H1 (cell line): ENCODE measurements around the gene EPX. TPM values are rescaled to one million over a fixed set of nuclear protein-coding genes. Genes with fewer than 3 reads are reported as not detected.

ENCODE experiments used
- BCL11A ChIP-seq, 2 experiments: IDR thresholded peaks; one replicate each; pipeline ENCODE4 v1.6.1; 2011; ENCODE audit warnings: low read depth in 2 of 2, low read length in 2 of 2, mild to moderate bottlenecking in 2 of 2
- EZH2 ChIP-seq: fragments of 200-600 bp; sonication (generic); IDR thresholded peaks from 2 replicates; pipeline ENCODE4 v1.7.1; 2012; ENCODE audit warnings: low read depth, mild to moderate bottlenecking, moderate library complexity, low read length, inconsistent platforms; ENCODE audit not compliant: severe bottlenecking
- GABPA ChIP-seq: IDR thresholded peaks from 2 replicates; pipeline ENCODE4 v1.6.1; 2011; ENCODE audit warnings: mild to moderate bottlenecking, low read length, moderate library complexity, borderline replicate concordance; ENCODE audit not compliant: insufficient read depth
- POLR2AphosphoS5 ChIP-seq: IDR thresholded peaks from 2 replicates; pipeline ENCODE4 v1.6.1; 2011; ENCODE audit warnings: low read depth, low read length
- SRF ChIP-seq: IDR thresholded peaks from 2 replicates; pipeline ENCODE4 v1.6.1; 2011; ENCODE audit warnings: mild to moderate bottlenecking, low read depth, low read length, moderate library complexity
- polyA plus RNA-seq, 7 experiments: library from polyadenylated mRNA; depleted of rRNA in 3 of 7; stranded (reverse) in 5 of 7; unstranded in 2 of 7; fragments of >200 nt in 5 of 7; fragments of 200-250 nt in 2 of 7; gene quantifications; 1 replicate in 5 of 7; 2 replicates in 1 of 7; 4 replicates in 1 of 7; pipeline versions ENCODE4 v1.2.1 to v1.2.3, GENCODE V29; 2011 to 2013; ENCODE audit warnings: missing spikeins in 2 of 7, mixed read lengths in 2 of 7
- total RNA-seq: library from RNA; stranded (reverse); fragmentation: NEBNext Ultra II Directional; extraction: Animal tissue kit (Norgen Biotek cat#: 25700); gene quantifications from 2 replicates; pipeline ENCODE4 v1.2.1, GENCODE V29; 2021
- TF ChIP-seq, protein P1 (sequence below): fragments of 300-600 bp; sonication (generic); IDR thresholded peaks from 2 replicates; pipeline ENCODE4 v1.7.1; 2012; ENCODE audit warnings: low read length, moderate library complexity, mild to moderate bottlenecking, inconsistent platforms; ENCODE audit not compliant: insufficient replicate concordance
- TF ChIP-seq, protein P2 (sequence below): IDR thresholded peaks from 2 replicates; pipeline ENCODE4 v1.6.1; 2012; ENCODE audit warnings: low read length, inconsistent platforms
- TF ChIP-seq, protein P3 (sequence below): IDR thresholded peaks from 2 replicates; pipeline ENCODE4 v1.6.1; 2011; ENCODE audit warnings: low read length, improper control_type of control experiment

EPX gene
- total and polyA plus RNA-seq, 2 of the 8 experiments (the other 6 are each of a cell fraction or from before 2014, with no cell fraction given) = not detected

DNA sequence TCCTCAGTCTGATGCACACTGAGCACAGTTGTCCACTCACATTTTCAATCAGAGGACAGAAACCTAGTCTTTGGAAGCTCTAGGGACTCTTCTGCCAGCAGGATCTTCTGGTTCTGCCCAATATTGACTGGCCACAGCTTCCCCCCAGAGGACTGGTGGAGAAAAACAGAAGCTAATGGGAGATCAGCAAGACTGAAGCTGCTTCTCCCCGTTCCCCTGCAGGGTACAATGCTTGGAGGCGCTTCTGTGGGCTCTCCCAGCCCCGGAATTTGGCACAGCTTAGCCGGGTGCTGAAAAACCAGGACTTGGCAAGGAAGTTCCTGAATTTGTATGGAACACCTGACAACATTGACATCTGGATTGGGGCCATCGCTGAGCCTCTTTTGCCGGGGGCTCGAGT is 10.3 kb downstream of the EPX start (continued):
- TF ChIP-seq, protein P1, sequence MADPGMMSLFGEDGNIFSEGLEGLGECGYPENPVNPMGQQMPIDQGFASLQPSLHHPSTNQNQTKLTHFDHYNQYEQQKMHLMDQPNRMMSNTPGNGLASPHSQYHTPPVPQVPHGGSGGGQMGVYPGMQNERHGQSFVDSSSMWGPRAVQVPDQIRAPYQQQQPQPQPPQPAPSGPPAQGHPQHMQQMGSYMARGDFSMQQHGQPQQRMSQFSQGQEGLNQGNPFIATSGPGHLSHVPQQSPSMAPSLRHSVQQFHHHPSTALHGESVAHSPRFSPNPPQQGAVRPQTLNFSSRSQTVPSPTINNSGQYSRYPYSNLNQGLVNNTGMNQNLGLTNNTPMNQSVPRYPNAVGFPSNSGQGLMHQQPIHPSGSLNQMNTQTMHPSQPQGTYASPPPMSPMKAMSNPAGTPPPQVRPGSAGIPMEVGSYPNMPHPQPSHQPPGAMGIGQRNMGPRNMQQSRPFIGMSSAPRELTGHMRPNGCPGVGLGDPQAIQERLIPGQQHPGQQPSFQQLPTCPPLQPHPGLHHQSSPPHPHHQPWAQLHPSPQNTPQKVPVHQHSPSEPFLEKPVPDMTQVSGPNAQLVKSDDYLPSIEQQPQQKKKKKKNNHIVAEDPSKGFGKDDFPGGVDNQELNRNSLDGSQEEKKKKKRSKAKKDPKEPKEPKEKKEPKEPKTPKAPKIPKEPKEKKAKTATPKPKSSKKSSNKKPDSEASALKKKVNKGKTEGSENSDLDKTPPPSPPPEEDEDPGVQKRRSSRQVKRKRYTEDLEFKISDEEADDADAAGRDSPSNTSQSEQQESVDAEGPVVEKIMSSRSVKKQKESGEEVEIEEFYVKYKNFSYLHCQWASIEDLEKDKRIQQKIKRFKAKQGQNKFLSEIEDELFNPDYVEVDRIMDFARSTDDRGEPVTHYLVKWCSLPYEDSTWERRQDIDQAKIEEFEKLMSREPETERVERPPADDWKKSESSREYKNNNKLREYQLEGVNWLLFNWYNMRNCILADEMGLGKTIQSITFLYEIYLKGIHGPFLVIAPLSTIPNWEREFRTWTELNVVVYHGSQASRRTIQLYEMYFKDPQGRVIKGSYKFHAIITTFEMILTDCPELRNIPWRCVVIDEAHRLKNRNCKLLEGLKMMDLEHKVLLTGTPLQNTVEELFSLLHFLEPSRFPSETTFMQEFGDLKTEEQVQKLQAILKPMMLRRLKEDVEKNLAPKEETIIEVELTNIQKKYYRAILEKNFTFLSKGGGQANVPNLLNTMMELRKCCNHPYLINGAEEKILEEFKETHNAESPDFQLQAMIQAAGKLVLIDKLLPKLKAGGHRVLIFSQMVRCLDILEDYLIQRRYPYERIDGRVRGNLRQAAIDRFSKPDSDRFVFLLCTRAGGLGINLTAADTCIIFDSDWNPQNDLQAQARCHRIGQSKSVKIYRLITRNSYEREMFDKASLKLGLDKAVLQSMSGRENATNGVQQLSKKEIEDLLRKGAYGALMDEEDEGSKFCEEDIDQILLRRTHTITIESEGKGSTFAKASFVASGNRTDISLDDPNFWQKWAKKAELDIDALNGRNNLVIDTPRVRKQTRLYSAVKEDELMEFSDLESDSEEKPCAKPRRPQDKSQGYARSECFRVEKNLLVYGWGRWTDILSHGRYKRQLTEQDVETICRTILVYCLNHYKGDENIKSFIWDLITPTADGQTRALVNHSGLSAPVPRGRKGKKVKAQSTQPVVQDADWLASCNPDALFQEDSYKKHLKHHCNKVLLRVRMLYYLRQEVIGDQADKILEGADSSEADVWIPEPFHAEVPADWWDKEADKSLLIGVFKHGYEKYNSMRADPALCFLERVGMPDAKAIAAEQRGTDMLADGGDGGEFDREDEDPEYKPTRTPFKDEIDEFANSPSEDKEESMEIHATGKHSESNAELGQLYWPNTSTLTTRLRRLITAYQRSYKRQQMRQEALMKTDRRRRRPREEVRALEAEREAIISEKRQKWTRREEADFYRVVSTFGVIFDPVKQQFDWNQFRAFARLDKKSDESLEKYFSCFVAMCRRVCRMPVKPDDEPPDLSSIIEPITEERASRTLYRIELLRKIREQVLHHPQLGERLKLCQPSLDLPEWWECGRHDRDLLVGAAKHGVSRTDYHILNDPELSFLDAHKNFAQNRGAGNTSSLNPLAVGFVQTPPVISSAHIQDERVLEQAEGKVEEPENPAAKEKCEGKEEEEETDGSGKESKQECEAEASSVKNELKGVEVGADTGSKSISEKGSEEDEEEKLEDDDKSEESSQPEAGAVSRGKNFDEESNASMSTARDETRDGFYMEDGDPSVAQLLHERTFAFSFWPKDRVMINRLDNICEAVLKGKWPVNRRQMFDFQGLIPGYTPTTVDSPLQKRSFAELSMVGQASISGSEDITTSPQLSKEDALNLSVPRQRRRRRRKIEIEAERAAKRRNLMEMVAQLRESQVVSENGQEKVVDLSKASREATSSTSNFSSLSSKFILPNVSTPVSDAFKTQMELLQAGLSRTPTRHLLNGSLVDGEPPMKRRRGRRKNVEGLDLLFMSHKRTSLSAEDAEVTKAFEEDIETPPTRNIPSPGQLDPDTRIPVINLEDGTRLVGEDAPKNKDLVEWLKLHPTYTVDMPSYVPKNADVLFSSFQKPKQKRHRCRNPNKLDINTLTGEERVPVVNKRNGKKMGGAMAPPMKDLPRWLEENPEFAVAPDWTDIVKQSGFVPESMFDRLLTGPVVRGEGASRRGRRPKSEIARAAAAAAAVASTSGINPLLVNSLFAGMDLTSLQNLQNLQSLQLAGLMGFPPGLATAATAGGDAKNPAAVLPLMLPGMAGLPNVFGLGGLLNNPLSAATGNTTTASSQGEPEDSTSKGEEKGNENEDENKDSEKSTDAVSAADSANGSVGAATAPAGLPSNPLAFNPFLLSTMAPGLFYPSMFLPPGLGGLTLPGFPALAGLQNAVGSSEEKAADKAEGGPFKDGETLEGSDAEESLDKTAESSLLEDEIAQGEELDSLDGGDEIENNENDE = no peak
- TF ChIP-seq GABPA (no peak), POLR2AphosphoS5 (no peak), SRF (no peak), EZH2 (no peak), BCL11A (IDR thresholded peaks at IDR 0.05; ENCODE audit: low read depth in 2 of 2, low read length in 2 of 2) (no peak)
- TF ChIP-seq, protein P2, sequence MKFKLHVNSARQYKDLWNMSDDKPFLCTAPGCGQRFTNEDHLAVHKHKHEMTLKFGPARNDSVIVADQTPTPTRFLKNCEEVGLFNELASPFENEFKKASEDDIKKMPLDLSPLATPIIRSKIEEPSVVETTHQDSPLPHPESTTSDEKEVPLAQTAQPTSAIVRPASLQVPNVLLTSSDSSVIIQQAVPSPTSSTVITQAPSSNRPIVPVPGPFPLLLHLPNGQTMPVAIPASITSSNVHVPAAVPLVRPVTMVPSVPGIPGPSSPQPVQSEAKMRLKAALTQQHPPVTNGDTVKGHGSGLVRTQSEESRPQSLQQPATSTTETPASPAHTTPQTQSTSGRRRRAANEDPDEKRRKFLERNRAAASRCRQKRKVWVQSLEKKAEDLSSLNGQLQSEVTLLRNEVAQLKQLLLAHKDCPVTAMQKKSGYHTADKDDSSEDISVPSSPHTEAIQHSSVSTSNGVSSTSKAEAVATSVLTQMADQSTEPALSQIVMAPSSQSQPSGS = no peak
- TF ChIP-seq, protein P3, sequence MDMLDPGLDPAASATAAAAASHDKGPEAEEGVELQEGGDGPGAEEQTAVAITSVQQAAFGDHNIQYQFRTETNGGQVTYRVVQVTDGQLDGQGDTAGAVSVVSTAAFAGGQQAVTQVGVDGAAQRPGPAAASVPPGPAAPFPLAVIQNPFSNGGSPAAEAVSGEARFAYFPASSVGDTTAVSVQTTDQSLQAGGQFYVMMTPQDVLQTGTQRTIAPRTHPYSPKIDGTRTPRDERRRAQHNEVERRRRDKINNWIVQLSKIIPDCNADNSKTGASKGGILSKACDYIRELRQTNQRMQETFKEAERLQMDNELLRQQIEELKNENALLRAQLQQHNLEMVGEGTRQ = no peak
